ENCODE data around the gene PNLIPRP1.

Gene PNLIPRP1

DNA sequence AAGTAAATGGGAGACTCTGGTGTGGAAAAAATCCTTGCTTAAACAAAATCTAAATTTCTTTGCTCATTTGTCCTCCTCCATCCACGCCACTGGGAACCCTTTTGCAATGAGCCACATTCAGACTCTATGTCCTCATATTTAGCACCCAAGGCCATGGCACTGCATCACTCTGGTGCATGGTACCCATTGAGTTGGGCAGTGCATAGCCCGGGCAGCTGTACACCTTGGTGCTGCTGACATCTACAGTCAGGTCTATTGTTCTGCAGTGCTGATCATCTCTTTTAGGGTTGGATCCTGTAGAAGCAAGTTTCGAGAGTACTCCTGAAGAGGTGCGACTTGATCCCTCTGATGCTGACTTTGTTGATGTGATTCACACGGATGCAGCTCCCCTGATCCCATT is 6.8 kb downstream of the PNLIPRP1 start:
- no peak overlapping the region for H3K4me3 ChIP-seq (replicated peaks; ENCODE audit: low read depth, low read length)
- DNase-seq (ENCODE audit: extremely low read depth, low read depth) = no peak
- TF ChIP-seq CTCF (IDR thresholded peaks at IDR 0.05; ENCODE audit: low read depth, low read length, missing control alignments) = no peak

- no peak for TF ChIP-seq CTCF (IDR thresholded peaks at IDR 0.05; ENCODE audit: low read depth, low read length, missing control alignments)
- H3K4me3 ChIP-seq (replicated peaks; ENCODE audit: low read depth, low read length) = no peak overlapping the region
- no peak for DNase-seq (ENCODE audit: extremely low read depth, low read depth)
Observed at GRCh38 chr10:116598329-116598728, 7.6 kb downstream of the PNLIPRP1 start.

DNA sequence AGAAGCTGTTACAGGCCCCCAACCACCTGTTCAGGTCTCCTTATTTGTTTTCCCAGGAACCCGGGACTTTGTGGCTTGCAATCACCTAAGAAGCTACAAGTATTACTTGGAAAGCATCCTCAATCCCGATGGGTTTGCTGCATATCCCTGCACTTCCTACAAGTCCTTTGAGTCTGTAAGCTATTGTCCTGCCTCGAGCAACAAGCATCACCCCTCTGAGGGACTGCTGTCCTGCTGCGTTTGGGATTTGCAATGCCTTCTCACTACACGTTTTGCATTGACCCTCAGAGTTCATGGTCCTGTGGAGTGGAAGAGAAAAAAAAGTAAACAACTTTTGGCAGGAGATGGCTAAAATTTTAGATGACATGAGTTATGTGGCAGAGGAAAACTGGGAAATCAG is 9.2 kb downstream of the PNLIPRP1 start:
- no peak for DNase-seq (ENCODE audit: extremely low read depth, low read depth)
- TF ChIP-seq CTCF (IDR thresholded peaks at IDR 0.05; ENCODE audit: low read depth, low read length, missing control alignments) = no peak
- no peak overlapping the region for H3K4me3 ChIP-seq (replicated peaks; ENCODE audit: low read depth, low read length)

DNA sequence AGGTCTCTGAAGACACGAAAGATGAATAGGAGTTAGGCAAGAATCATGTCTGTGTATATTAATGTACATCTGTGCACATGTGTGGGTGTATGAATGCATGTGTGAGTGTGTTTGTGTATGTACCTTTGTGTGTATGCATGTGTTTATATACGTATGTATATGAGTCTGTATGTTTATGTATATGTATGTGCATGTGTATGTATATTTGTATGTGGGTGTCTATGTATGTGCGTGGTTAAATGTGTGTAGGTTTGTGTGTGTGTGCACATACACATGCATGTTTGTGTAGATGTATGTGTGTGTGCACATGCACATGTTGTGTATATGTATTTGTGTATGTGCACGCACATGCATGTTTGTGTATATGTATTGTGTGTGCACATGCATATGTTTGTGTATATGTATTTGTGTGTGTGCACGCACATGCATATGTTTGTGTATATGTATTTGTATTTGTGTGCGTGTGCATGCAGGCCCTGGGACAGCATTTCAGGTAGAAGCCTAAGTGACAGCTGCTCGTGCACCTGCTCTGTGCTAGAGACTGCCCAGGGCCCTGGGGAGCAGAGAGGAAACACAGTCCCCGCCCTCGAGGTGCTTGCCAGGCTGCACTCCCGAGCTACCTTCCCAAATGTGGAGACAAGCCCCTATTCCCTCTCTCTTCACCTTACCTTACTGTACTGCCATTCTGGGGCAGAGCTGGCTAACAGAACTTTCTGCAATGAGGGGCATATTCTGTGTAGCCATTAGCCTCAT is 12.1 kb downstream of the PNLIPRP1 start:
- no peak for TF ChIP-seq CTCF (IDR thresholded peaks at IDR 0.05; ENCODE audit: low read depth, low read length, missing control alignments)
- H3K4me3 ChIP-seq (replicated peaks; ENCODE audit: low read depth, low read length) = no peak overlapping the region
- DNase-seq (ENCODE audit: extremely low read depth, low read depth) = no peak

GRCh38 chr10:116606061-116606483 is 15.3 kb downstream of the PNLIPRP1 start:
- no peak for TF ChIP-seq CTCF (IDR thresholded peaks at IDR 0.05; ENCODE audit: low read depth, low read length, missing control alignments)
- DNase-seq (ENCODE audit: extremely low read depth, low read depth) = no peak
- no peak overlapping the region for H3K4me3 ChIP-seq (replicated peaks; ENCODE audit: low read depth, low read length)

DNA sequence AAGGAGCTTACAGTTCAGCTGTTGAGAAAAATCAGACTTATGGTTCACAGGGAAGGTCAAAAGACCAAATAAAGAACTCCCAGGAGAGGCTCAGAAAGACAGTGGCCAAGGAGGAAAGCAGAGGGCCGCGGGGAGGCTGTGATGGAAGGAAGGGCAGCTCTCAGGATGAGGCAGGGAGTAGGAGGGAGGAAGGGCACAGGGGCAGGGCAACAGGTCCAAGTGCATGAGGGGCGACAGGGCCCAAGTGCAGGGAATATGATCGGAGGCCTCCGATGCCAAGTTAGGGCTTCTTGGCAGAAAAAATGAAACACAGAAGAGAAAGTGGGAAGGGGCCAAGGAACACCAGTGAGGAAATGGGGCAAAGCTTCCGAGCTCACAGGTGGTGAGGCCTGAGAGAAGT is 16.6 kb downstream of the PNLIPRP1 start:
- no peak for TF ChIP-seq CTCF (IDR thresholded peaks at IDR 0.05; ENCODE audit: low read depth, low read length, missing control alignments)
- no peak overlapping the region for H3K4me3 ChIP-seq (replicated peaks; ENCODE audit: low read depth, low read length)
- DNase-seq (ENCODE audit: extremely low read depth, low read depth) = no peak

Measured in HFF-Myc (cell line).